Adrenal gland (tissue), 12 donors: ENCODE data around the gene IL1RL1. TPM values are rescaled to one million over a fixed set of nuclear protein-coding genes. Genes with fewer than 3 reads are reported as not detected.

Experiments
- DNase-seq, 7 donors: peaks; one replicate each; pipeline ENCODE4 v3.0.0-alpha.2; 2019 to 2020
- H3K27ac ChIP-seq, 5 donors: fragments of 200-600 bp; sonication (generic) in 4 of 5; 1 replicate in 3 of 5; 2 replicates in 2 of 5; pipeline versions ENCODE4 v1.5.1 to v1.8.0; 2016 to 2020; ENCODE audit warnings: mild to moderate bottlenecking in 1 of 5
- H3K27me3 ChIP-seq: fragments of 200-600 bp; 2 replicates; pipeline ENCODE4 v1.8.0; 2021
- H3K36me3 ChIP-seq, 2 donors: fragments of 200-600 bp; replicated peaks in 1 of 2; 1 replicate in 1 of 2; 2 replicates in 1 of 2; pipeline versions ENCODE4 v1.5.1 to v1.8.0; 2018 to 2022
- H3K4me1 ChIP-seq, 2 donors: fragments of 200-600 bp; replicated peaks in 1 of 2; 1 replicate in 1 of 2; 2 replicates in 1 of 2; pipeline versions ENCODE4 v1.5.1 to v1.8.0; 2018 to 2021
- H3K4me3 ChIP-seq, 4 donors: fragments of 200-600 bp; sonication (generic) in 3 of 4; one replicate each; pipeline ENCODE4 v1.5.1; 2016 to 2018
- H3K9me3 ChIP-seq, 3 donors: fragments of 200-600 bp; sonication (generic) in 1 of 3; replicated peaks in 1 of 3; 1 replicate in 2 of 3; 2 replicates in 1 of 3; pipeline versions ENCODE4 v1.5.1 to v1.8.0; 2016 to 2021
- POLR2A ChIP-seq, 2 donors: fragments of 450-650 bp; IDR thresholded peaks; one replicate each; pipeline ENCODE4 v1.6.1; 2017; ENCODE audit warnings: antibody characterized with exemption in 2 of 2, mild to moderate bottlenecking in 2 of 2, moderate library complexity in 1 of 2
- WGBS, 4 donors: extraction: QIAGEN DNeasy Blood & Tissue Kit in 2 of 4; methylation state at CpG; one replicate each; pipeline versions ENCODE4 v1.1.5 to v1.1.7; 2013 to 2017; 5-methylcytosine and 5-hydroxymethylcytosine counted together
- intact Hi-C, 2 donors: fragments of 100-400 bp; cut with DNase I; formaldehyde crosslinking; loops; one replicate each; pipeline versions ENCODE4 v1.14.1 to v1.15.0; 2022 to 2023
- polyA plus RNA-seq, 3 donors: library from polyadenylated mRNA; stranded (reverse); fragments of 200-250 nt in 2 of 3; fragments of 350-450 nt in 1 of 3; fragmentation: Illumina TruSeq in 1 of 3; extraction: RNeasy Lipid Tissue Mini Kit (QIAGEN cat#74804) in 1 of 3; gene quantifications; one replicate each; pipeline ENCODE4 v1.2.3, GENCODE V29; 2013 to 2014
- total RNA-seq, 9 donors: library from RNA; depleted of rRNA in 4 of 9; stranded (reverse); fragments of >200 nt in 4 of 9; fragments of 120-200 nt in 1 of 9; fragmentation: NEBNext Ultra II Directional in 1 of 9; extraction: Animal tissue kit (Norgen Biotek cat#: 25700) in 1 of 9; gene quantifications; one replicate each; pipeline versions ENCODE4 v1.1.0 to v1.2.4, GENCODE V29; 2013 to 2023
- TF ChIP-seq, protein P1 (sequence below), 6 experiments: fragments of 450-650 bp in 4 of 6; fragments of 200-600 bp in 2 of 6; sonication (generic) in 1 of 6; IDR thresholded peaks; 1 replicate in 5 of 6; 2 replicates in 1 of 6; pipeline versions ENCODE4 v1.5.1 to v1.8.0; 2016 to 2021; ENCODE audit warnings: antibody characterized with exemption in 6 of 6, mild to moderate bottlenecking in 2 of 6, moderate library complexity in 1 of 6
- donor health status: healthy with polysubstance abuse.
- donor health status: Bipolar disorder and iron deficiency.
- donor health status: DM: yes; HTN: yes; CAD: no.
- donor health status: DM: no; HTN: no; CAD: no.
- donor health status: DM: no; HTN: no; CAD: no.
- donor health status: DM: yes; HTN: yes; CAD: no.

Gene IL1RL1
- total and polyA plus RNA-seq, 12 donors: 2.1 to 74.8 (median 23.4) TPM

DNA sequence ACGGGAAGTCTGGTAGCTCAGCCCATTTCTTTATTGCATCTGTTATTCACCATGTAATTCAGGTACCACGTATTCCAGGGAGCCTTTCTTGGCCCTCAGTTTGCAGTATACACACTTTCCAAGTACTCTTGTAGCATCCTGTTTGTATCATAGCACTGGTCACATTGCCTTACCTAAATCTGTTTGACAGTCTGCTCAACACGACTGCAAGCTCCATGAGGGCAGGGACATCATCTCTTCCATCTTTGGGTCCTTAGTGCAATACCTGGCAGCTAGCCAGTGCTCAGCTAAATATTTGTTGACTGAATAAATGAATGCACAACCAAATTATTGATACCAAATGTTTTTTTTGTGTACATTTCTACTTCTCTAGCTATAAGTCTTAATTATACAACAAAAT, 33.0 kb downstream of the IL1RL1 start:
- TF ChIP-seq, protein P1, sequence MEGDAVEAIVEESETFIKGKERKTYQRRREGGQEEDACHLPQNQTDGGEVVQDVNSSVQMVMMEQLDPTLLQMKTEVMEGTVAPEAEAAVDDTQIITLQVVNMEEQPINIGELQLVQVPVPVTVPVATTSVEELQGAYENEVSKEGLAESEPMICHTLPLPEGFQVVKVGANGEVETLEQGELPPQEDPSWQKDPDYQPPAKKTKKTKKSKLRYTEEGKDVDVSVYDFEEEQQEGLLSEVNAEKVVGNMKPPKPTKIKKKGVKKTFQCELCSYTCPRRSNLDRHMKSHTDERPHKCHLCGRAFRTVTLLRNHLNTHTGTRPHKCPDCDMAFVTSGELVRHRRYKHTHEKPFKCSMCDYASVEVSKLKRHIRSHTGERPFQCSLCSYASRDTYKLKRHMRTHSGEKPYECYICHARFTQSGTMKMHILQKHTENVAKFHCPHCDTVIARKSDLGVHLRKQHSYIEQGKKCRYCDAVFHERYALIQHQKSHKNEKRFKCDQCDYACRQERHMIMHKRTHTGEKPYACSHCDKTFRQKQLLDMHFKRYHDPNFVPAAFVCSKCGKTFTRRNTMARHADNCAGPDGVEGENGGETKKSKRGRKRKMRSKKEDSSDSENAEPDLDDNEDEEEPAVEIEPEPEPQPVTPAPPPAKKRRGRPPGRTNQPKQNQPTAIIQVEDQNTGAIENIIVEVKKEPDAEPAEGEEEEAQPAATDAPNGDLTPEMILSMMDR (IDR thresholded peaks at IDR 0.05): no peak
- no peak for TF ChIP-seq POLR2A (IDR thresholded peaks at IDR 0.05)
- H3K27ac ChIP-seq: no peak overlapping the region

DNA sequence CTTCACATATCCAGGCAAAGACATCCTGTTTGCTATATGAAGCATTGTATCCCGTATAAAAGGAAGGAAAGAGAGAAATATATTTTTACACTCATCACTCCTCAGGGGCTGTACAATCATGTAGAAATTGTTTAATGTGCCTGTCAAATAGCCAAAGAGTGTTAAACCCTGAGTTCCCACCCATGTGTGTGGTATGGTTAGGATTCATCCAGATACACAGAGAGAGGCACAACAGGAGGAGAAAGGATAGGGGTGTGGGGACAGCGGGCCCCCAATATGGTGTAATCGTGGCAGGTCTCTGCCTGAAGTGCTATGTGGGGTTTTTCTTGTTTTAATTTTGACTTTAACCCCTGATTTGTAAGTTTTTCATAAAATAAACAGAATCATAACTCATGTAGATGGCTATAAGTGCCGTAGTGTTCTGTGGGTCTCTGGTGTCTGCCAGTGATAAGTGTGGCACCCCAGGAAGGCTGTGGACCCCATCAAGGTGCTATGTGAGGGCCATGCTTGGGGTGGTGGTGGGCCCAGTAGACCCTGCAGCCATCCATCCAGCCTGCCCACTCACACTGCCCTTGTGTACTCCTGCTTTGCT, 34.1 kb downstream of the IL1RL1 start:
- no peak for DNase-seq
- WGBS, 4 donors: 74 to 81% (median 76%) methylated on average over 4 of the region's 4 CpGs
- Histone ChIP-seq H3K27ac (no peak overlapping the region), H3K9me3 (no peaks in the 10 kb centered on the region), H3K4me1 (no peaks in the 10 kb centered on the region), H3K36me3 (no peaks in the 10 kb centered on the region), H3K4me3 (no peak overlapping the region), H3K27me3 (peaks cover 18% of the 10 kb centered on the region)
- no peak for TF ChIP-seq POLR2A (IDR thresholded peaks at IDR 0.05)
- TF ChIP-seq, protein P1 (IDR thresholded peaks at IDR 0.05): no peak
- intact Hi-C loops: loop anchor here in 1 of 2 donors (10.0 kb wide), 1 partner anchor 91 kb away; no protein-coding TSS in a partner anchor

More for the DNA sequence above, 33.0 kb downstream of the IL1RL1 start:
- no peaks in the 10 kb centered on the region for H3K4me1 ChIP-seq
- no peaks in the 10 kb centered on the region for H3K36me3 ChIP-seq
- H3K27me3 ChIP-seq: peaks cover 18% of the 10 kb centered on the region
- no peak overlapping the region for H3K4me3 ChIP-seq
- DNase-seq: no peak
- WGBS, 4 donors: 85 to 93% (median 86%) methylated on average over 3 of the region's 3 CpGs
- no peaks in the 10 kb centered on the region for H3K9me3 ChIP-seq
- intact Hi-C loops: loop anchor here in 1 of 2 donors (10.0 kb wide), 1 partner anchor 90 kb away; no protein-coding TSS in a partner anchor

DNA sequence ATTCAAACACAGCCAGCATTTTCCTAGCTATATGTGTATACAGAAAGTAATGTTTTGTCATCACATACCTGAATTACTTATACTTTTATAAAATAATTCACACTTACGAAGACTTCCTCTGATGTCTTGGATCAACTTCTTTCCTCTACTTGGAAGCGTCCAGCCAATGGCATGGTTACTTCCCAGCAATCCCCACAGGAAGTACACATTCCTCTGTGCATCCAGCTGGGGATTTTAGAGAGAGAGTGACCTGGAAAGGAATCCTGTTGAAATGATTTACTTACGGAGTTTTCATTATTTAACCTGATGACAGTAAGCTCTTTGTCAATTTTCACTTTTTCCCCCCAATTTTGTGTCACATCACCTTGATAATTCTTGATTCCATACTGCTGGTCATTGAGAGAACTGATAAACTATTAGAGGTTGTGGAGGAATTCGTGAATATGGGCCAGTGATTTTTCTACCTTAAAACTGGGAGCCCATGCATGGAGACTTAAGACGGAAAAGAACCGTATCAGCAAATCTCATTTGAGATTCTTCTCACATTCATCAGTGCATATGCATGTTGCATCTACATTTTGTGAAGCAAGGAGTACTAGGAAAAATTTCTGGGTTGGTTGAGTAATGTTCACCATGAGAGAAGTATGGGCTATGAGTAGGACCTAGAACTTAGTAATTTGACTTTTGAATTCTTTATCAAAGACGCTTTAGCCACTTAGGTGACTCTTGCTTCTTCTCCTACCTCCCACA, 35.2 kb downstream of the IL1RL1 start:
- no peaks in the 10 kb centered on the region for H3K4me1 ChIP-seq
- TF ChIP-seq, protein P1 (IDR thresholded peaks at IDR 0.05): no peak
- no peak for TF ChIP-seq POLR2A (IDR thresholded peaks at IDR 0.05)
- intact Hi-C loops: loop anchor here in 1 of 2 donors (10.0 kb wide), 1 partner anchor 92 kb away; no protein-coding TSS in a partner anchor

DNA sequence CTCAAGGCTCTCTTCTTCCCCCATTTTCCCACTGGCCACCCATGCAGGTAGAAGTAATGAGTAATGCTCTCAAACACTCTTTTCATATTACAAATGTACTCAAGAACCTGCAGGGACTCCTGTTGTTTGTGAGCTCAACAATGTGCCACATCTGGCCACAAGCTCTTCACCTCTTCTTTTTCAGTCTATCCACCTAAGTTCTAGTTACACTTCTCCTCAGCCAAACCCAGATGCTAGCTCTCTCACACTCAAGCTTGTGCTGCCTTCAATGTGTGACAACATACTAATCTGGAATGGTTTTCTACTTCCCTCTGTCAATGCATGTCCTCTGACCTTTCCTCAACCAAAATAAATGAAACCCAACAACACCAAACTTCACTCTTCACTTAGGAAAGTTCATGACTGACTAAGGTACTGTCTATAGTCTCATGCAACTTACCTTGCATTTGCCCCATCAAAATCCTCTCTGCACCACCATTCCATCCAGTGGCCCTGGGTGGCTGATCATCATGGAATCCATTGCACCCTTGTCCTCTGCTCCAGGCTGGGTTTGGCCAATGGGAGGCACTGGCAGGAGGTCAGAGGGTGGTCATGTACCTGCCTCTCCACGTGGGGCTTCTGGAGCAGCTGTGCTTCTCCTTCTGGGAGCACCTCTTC, 38.9 kb downstream of the IL1RL1 start:
- TF ChIP-seq, protein P1 (IDR thresholded peaks at IDR 0.05): no peak
- no peak for TF ChIP-seq POLR2A (IDR thresholded peaks at IDR 0.05)
- no peak overlapping the region for H3K27ac ChIP-seq
- H3K27me3 ChIP-seq: peaks cover 6% of the 10 kb centered on the region
- intact Hi-C loops: loop anchor here (5.0 to 10.0 kb wide), 3 partner anchors 98 to 465 kb away; no protein-coding TSS in a partner anchor
- no peaks in the 10 kb centered on the region for H3K36me3 ChIP-seq
- peaks cover 0 to under 1% of the 10 kb centered on the region in 2 donors for H3K4me1 ChIP-seq
- no peaks in the 10 kb centered on the region for H3K9me3 ChIP-seq
- no peak for DNase-seq
- H3K4me3 ChIP-seq: no peak overlapping the region
- WGBS, 4 donors: 25 to 50% (median 39%) methylated on average over 1 of the region's 1 CpG

More for the DNA sequence above, 35.2 kb downstream of the IL1RL1 start:
- Histone ChIP-seq H3K4me3 (no peak overlapping the region), H3K36me3 (no peaks in the 10 kb centered on the region), H3K9me3 (no peaks in the 10 kb centered on the region), H3K27ac (no peak overlapping the region), H3K27me3 (peaks cover 18% of the 10 kb centered on the region)
- WGBS, 4 donors: 81 to 86% (median 83%) methylated on average over 7 of the region's 7 CpGs
- DNase-seq: no peak
